Thymus (tissue), 11 donors: ENCODE results near the gene CDC34. TPM values are rescaled to one million over a fixed set of nuclear protein-coding genes. Genes with fewer than 3 reads are reported as not detected.

ENCODE experiments used
- DNase-seq, 9 donors: peaks; one replicate each; pipeline ENCODE4 v3.0.0-alpha.2; 2013; ENCODE audit warnings: low spot score in 9 of 9, low read depth in 6 of 9, missing footprints in 1 of 9
- H3K27ac ChIP-seq, 2 donors: one replicate each; pipeline ENCODE4 v1.5.1; 2013; ENCODE audit warnings: control low read depth in 1 of 2, low read depth in 1 of 2, low read length in 1 of 2, mild to moderate bottlenecking in 1 of 2, moderate library complexity in 1 of 2
- H3K27me3 ChIP-seq, 2 donors: one replicate each; pipeline ENCODE4 v1.5.1; 2013; ENCODE audit warnings: low read length in 1 of 2; ENCODE audit not compliant: control insufficient read depth in 2 of 2, insufficient read depth in 1 of 2
- H3K36me3 ChIP-seq, 2 donors: one replicate each; pipeline ENCODE4 v1.5.1; 2013; ENCODE audit warnings: low read length in 1 of 2, mild to moderate bottlenecking in 1 of 2, moderate library complexity in 1 of 2; ENCODE audit not compliant: control insufficient read depth in 2 of 2, insufficient read depth in 2 of 2
- H3K4me1 ChIP-seq, 2 donors: one replicate each; pipeline ENCODE4 v1.5.1; 2013; ENCODE audit warnings: low read length in 2 of 2; ENCODE audit not compliant: control insufficient read depth in 2 of 2, insufficient read depth in 2 of 2
- H3K4me3 ChIP-seq, 2 donors: one replicate each; pipeline ENCODE4 v1.5.1; 2013; ENCODE audit warnings: low read length in 2 of 2, control low read depth in 1 of 2, mild to moderate bottlenecking in 1 of 2
- H3K9me3 ChIP-seq, 2 donors: one replicate each; pipeline ENCODE4 v1.5.1; 2013; ENCODE audit warnings: low read length in 1 of 2, mild to moderate bottlenecking in 1 of 2; ENCODE audit not compliant: control insufficient read depth in 2 of 2, insufficient read depth in 1 of 2
- WGBS: extraction: QIAGEN DNeasy Blood & Tissue Kit; methylation state at CpG from one replicate; pipeline ENCODE4 v1.1.7; 2013; 5-methylcytosine and 5-hydroxymethylcytosine counted together
- polyA plus RNA-seq: library from polyadenylated mRNA; stranded (reverse); fragments of 200-250 nt; gene quantifications from one replicate; pipeline ENCODE4 v1.2.3, GENCODE V29; 2013
- total RNA-seq: library from RNA; stranded (reverse); fragments of 120-200 nt; gene quantifications from one replicate; pipeline ENCODE4 v1.2.4, GENCODE V29; 2013
- donor health status: healthy.

Gene CDC34
- total and polyA plus RNA-seq, 2 donors = 48.0 to 72.0 TPM

DNA sequence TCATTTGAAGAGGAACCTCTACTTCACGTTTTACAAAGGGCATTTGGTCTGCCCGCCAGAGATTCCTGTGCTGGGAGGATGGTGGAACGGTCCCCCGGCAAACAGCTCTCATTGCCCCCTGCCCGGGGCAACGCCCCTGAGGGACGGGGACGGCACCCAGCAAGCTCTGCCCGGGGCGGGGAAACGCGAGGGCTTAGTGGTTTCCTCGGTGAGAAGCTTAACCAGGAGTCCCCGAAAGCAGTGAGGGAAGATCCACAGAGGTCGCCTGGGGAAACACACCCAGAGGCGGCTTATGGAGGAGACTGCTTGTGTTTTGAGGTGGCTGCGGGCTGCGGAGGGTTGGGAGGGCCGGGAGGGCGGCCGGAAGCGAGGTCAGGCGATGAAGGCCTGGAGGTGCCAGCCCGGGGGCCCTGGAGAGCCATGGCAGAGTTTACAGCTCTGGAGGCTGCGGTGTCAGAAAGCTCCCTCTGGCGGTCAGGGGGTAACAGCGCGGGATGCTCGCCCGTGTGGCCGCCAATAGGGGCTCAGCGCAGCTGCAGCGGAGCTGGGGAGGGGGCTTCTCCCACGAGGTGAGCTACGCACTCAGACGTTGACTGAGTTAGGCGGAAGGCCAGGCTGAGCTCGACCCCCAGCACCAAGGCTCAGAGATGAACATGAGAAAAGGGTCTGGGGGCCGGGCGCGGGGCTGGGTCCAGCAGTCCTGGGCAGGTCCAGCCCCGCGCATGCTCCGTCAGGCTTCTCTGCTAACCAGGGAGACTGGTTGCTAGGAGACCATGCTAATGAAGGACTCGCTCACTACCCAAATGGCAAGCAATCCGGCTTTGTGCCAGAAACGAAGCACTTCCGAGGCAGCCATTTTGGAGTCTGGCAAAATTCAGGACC lies 24.9 kb upstream of the CDC34 start:
- peaks cover 0 to 7% of the 10 kb centered on the region in 2 donors for H3K27me3 ChIP-seq
- H3K4me1 ChIP-seq = peaks cover 10 to 43% of the 10 kb centered on the region in 2 donors
- H3K4me3 ChIP-seq = peak overlapping the region; percentile 95 to 96
- peaks cover 0 to 8% of the 10 kb centered on the region in 2 donors for H3K9me3 ChIP-seq
- 2% methylated on average over 48 of the region's 48 CpGs for WGBS
- peak overlapping the region; percentile 89 to 97 for H3K27ac ChIP-seq
- H3K36me3 ChIP-seq = peaks cover 2 to 6% of the 10 kb centered on the region in 2 donors
- DNase-seq = peak; percentile 95 to 100 (median 97)

DNA sequence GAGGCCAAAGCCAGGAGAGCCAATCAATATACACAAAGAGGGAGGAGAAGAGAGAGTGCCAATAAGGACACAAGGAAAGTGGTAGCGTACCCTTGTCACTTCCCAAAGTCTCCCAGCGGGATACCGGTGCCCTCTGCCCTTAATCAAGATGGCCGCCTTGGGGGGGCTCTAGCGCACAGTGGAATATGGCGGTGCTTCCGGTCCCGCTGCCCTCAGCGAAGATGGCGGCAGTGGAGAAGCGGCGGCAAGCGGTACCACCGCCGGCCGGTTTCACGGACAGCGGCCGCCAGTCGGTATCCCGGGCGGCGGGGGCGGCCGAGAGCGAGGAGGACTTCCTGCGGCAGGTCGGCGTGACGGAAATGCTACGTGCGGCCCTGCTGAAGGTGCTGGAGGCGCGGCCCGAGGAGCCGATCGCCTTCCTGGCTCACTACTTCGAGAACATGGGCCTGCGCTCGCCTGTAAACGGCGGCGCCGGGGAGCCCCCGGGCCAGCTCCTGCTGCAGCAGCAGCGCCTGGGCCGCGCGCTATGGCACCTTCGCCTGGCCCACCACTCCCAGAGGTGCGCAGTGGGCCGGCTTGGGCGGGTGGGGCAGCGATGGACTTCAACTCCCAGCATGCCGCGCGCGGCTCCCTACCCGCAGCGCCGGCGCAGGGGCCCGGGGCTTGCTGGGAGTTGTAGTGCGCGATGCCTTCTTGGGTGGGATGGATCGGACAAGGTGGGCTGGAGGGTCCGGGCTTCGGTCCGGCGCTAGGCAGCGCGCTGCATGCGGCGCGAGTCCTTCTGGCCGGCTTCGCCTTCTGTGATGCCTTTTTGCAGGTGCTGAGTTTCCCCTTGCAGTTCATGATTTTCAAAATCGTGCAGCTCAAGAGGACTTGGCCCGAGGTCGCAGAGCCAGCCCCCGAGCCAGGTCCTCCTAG lies 24.0 kb upstream of the CDC34 start, which contains the start of gene TPGS1:
TSS of gene TPGS1 (plus strand) at position 212 of the 918 bp plus-strand sequence. CDS start at position 222, 10 bp downstream.
- Histone ChIP-seq H3K4me1 (peaks cover 15 to 51% of the 10 kb centered on the region in 2 donors), H3K27me3 (peaks cover 0 to 6% of the 10 kb centered on the region in 2 donors), H3K27ac (peak within 1 kb of the TSS; percentile 89 to 97), H3K36me3 (peaks cover 2 to 6% of the 10 kb centered on the region in 2 donors), H3K4me3 (peak within 1 kb of the TSS; percentile 95 to 96), H3K9me3 (peaks cover 0 to 15% of the 10 kb centered on the region in 2 donors)
- DNase-seq = peak in 8 of 9 donors; percentile 54 to 88 (median 74)
- 1% methylated on average over 81 of the region's 81 CpGs for WGBS

DNA sequence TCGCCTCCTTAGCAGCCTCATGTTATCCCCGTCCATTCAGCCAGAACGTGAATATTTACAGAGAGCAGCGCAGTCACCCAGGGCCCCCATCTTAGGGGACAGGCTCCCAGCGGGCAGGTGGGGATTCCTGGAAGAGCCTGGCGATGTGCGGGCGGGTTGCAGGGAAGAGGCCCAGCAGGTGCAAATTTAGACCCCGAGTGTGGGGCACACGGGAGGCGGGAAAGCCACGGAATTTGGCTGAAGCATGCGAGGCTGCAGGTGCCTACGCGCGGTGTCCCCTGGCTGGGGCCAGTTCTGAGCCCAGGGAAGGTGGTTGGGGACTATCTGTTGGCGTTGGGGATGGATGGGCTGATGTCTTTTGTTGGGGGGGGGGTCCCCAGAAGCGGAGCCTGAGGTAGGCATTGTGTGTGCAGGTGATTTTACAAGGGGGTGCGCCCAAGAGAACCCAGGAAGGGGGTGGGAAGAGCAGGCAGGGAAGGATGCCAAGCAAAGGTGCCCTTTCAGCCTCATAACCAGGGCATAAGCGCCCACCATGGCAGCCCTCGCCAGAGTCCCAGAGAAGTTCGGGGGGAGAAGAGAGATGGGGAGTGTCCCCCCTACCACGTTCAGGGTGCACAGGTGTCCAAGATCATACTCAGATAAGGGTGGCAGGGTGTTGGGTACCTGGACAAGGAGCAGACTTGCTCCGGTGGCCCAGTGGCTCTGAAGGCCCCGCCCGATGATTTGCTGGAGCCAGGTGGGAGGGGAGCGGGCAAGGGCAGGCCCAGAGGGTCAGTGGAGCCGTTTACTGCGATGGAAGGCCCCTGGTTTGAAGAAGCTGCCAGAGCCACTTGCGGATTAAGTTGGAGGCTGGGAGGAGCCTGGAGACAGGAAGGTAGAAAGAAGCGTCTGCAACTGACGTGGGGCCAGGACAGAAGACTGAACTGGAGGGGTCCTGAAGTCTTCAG lies 23.1 kb upstream of the CDC34 start:
- Histone ChIP-seq H3K4me1 (peaks cover 16 to 59% of the 10 kb centered on the region in 2 donors), H3K27ac (no peak overlapping the region), H3K4me3 (peak overlapping the region; percentile 95 to 96), H3K27me3 (peaks cover 0 to 15% of the 10 kb centered on the region in 2 donors), H3K9me3 (peaks cover 1 to 22% of the 10 kb centered on the region in 2 donors), H3K36me3 (peaks cover 2 to 6% of the 10 kb centered on the region in 2 donors)
- no peak for DNase-seq
- 74% methylated on average over 32 of the region's 32 CpGs for WGBS

DNA sequence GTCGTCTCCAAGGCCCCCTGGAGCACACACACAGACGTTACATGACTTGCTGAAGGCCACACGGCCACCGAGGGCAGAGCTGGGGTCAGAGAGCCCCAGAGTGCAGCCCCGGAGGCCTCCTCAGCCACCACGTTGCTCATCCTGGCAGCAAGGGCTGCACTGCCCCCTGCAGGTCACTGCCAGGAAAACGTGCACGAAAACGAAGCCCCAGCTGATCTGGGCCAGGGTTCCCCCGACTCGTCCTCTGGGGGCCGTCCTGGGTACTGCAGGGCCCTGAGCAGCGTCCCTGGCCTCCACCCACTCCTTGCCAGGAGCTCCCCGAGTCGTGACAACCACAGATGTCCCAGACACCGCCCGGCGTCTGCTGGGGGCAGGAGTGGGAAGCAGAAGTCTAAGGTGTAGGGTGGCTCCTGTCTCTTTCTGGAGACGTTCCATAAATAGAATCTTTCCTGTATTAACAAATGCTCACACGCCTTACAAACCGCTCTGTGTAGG lies 20.9 kb upstream of the CDC34 start:
- peak; percentile 70 to 95 (median 86) for DNase-seq
- peaks cover 1 to 22% of the 10 kb centered on the region in 2 donors for H3K9me3 ChIP-seq
- 5% methylated on average over 21 of the region's 21 CpGs for WGBS
- peak overlapping the region; percentile 16 to 23 for H3K4me3 ChIP-seq
- peaks cover 2 to 6% of the 10 kb centered on the region in 2 donors for H3K36me3 ChIP-seq
- peaks cover 16 to 59% of the 10 kb centered on the region in 2 donors for H3K4me1 ChIP-seq
- peak overlapping the region; percentile 98 for H3K27ac ChIP-seq
- H3K27me3 ChIP-seq = peaks cover 0 to 14% of the 10 kb centered on the region in 2 donors

DNA sequence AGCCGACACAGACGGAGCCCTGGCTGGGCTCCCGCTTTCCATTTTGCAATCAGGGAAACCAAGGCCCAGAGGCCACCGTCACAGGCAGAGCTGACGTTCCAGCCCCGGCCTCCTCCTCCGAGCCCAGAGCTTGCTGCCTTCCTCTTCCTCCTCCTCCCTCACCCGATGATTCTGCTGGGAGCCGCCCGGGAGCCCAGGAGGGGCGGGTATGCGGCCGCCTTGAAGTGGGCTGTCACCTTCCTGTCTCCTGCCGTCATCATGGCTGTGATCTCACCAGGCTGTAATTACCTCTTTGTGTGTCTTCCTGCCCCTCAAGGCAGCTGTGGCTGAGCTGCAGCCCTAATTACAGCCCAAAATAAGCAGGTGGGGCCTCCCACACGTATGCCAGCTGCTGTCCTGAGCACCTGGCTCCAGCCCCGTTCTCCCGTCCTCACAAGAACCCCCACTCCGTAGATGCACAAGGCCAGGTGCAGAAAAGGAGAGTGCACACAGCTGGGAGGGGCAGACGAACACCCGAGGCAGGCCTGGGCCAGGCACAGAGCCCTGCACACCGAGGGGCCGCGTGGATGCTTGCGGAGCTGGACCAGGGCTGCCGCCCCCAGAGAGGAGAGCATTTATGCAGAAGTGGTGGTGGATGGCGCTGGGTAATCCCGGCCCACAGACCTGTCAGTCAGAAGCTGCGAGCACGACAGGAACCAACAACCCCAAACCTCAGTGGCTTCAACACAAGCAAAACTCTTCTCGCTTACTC lies 20.3 kb upstream of the CDC34 start:
- peaks cover 0 to 14% of the 10 kb centered on the region in 2 donors for H3K27me3 ChIP-seq
- peak overlapping the region; percentile 98 for H3K27ac ChIP-seq
- DNase-seq = peak; percentile 73 to 95 (median 84)
- H3K4me3 ChIP-seq = peak overlapping the region; percentile 16 to 23
- peaks cover 16 to 57% of the 10 kb centered on the region in 2 donors for H3K4me1 ChIP-seq
- 2% methylated on average over 30 of the region's 30 CpGs for WGBS
- H3K9me3 ChIP-seq = peaks cover 1 to 22% of the 10 kb centered on the region in 2 donors
- peaks cover 2 to 6% of the 10 kb centered on the region in 2 donors for H3K36me3 ChIP-seq

DNA sequence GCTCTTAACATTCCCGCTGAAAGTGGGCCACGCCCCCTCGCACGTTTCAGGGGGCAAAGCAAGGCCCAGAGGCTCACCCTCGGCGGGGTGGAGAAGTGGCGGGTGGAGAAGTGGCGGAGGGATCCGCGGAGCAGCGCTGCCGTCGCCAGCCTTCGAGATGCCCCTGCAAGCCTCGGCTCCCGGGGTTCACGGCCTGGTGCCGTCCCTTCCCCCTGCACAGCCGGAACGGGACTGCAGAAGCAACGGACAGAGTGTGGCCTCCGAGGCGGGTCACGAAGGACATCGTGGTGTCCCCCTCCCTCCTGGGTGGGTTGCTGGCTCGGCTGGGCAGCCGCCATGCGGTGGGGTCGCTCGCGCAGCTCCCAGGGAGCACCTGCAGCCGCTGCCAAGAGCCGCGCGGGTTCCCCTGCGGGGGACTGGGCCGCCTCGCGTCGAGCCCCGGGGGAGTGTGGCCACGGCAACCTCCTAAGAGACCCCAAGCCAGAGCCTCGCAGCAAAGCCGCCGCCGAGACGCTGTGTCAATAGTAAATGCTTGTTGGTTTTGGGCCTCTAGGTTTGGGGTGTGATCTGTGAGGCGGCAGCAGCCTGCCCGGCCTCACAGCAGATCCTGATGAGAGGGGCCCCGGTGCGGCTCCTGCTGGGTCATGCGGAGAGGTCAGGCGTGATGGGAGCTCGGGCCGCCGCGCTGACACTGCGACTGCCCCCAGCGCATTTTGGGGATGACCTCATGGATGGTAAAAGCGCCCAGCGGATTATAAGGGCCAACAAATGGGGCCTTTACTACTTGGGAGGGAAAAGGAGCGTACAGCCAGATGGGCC lies 18.8 kb upstream of the CDC34 start:
- H3K27me3 ChIP-seq = peaks cover 0 to 14% of the 10 kb centered on the region in 2 donors
- H3K27ac ChIP-seq = peak overlapping the region in 1 of 2 donors; percentile 36
- WGBS = 67% methylated on average over 62 of the region's 62 CpGs
- peaks cover 16 to 53% of the 10 kb centered on the region in 2 donors for H3K4me1 ChIP-seq
- no peak overlapping the region for H3K4me3 ChIP-seq
- no peak for DNase-seq
- H3K9me3 ChIP-seq = peaks cover 1 to 22% of the 10 kb centered on the region in 2 donors
- H3K36me3 ChIP-seq = peaks cover 2 to 6% of the 10 kb centered on the region in 2 donors
